NB4 (cell line): ENCODE results near the gene ILDR2.

Source experiments
- CTCF ChIP-seq: IDR thresholded peaks from one replicate; pipeline ENCODE4 v1.5.1; 2012; ENCODE audit warnings: low read depth, low read length
- MAX ChIP-seq: IDR thresholded peaks from 2 replicates; pipeline ENCODE4 v1.6.1; 2011; ENCODE audit warnings: low read depth, low read length
- MYC ChIP-seq: IDR thresholded peaks from 2 replicates; pipeline ENCODE4 v1.6.1; 2011; ENCODE audit warnings: low read depth, low read length
- POLR2A ChIP-seq: IDR thresholded peaks from 2 replicates; pipeline ENCODE4 v1.6.1; 2011; ENCODE audit warnings: mild to moderate bottlenecking; ENCODE audit not compliant: insufficient read length; ENCODE audit errors: extremely low read depth

GRCh38 chr1:166882893-166883292 lies 92.4 kb downstream of the ILDR2 start:
- TF ChIP-seq CTCF (no peak), POLR2A (no peak), MYC (no peak), MAX (no peak)
